Fibroblast of lung (primary cell): ENCODE data around the gene ARF4. TPM values are rescaled to one million over a fixed set of nuclear protein-coding genes. Genes with fewer than 3 reads are reported as not detected.
"Not testable (repeated sequence)": the region's sequence is repeated elsewhere in the genome, so short reads cannot be mapped to it uniquely, and the experiment has no call there.

Experiments
- DNase-seq, 2 donors: peaks; one replicate each; pipeline versions ENCODE4 v3.0.0 to v3.0.0-alpha.2; 2010; ENCODE audit warnings: low read depth in 2 of 2
- H2AFZ ChIP-seq: 2 replicates; pipeline ENCODE4 v1.5.1; 2012; ENCODE audit warnings: low read length, control low read depth, inconsistent platforms
- H3K27ac ChIP-seq: 2 replicates; pipeline ENCODE4 v1.5.1; 2011; ENCODE audit warnings: low read length, control low read depth; ENCODE audit not compliant: insufficient read depth
- H3K27me3 ChIP-seq: 2 replicates; pipeline ENCODE4 v1.5.1; 2011; ENCODE audit warnings: mild to moderate bottlenecking, low read length; ENCODE audit not compliant: control insufficient read depth, insufficient read depth
- H3K36me3 ChIP-seq: 2 replicates; pipeline ENCODE4 v1.5.1; 2011; ENCODE audit warnings: low read length; ENCODE audit not compliant: control insufficient read depth, insufficient read depth
- H3K4me1 ChIP-seq: 2 replicates; pipeline ENCODE4 v1.5.1; 2011; ENCODE audit warnings: low read length; ENCODE audit not compliant: control insufficient read depth, insufficient read depth; ENCODE audit errors: extremely low read depth
- H3K4me2 ChIP-seq: 2 replicates; pipeline ENCODE4 v1.5.1; 2011; ENCODE audit warnings: low read length, control low read depth; ENCODE audit not compliant: insufficient read depth; ENCODE audit errors: extremely low read depth
- H3K4me3 ChIP-seq, 4 experiments: fragments of 200-600 bp in 1 of 4; sonication (generic) in 1 of 4; replicated peaks in 1 of 4; 2 replicates each; pipeline ENCODE4 v1.5.1; 2011 to 2016; ENCODE audit warnings: low read length in 4 of 4, low read depth in 3 of 4, mild to moderate bottlenecking in 3 of 4, control low read depth in 2 of 4, inconsistent platforms in 1 of 4, mixed read lengths in 1 of 4; ENCODE audit not compliant: insufficient read depth in 1 of 4; ENCODE audit errors: control extremely low read depth in 1 of 4
- H3K79me2 ChIP-seq: 2 replicates; pipeline ENCODE4 v1.5.1; 2012; ENCODE audit warnings: mild to moderate bottlenecking, low read length, inconsistent platforms; ENCODE audit not compliant: control insufficient read depth, insufficient read depth
- H3K9ac ChIP-seq: 2 replicates; pipeline ENCODE4 v1.5.1; 2011; ENCODE audit warnings: mild to moderate bottlenecking, low read length, control low read depth; ENCODE audit not compliant: insufficient read depth
- H3K9me3 ChIP-seq: 2 replicates; pipeline ENCODE4 v1.5.1; 2012; ENCODE audit warnings: low read depth, low read length; ENCODE audit not compliant: control insufficient read depth, insufficient read depth
- H4K20me1 ChIP-seq: 2 replicates; pipeline ENCODE4 v1.5.1; 2011; ENCODE audit warnings: low read length; ENCODE audit not compliant: control insufficient read depth, insufficient read depth; ENCODE audit errors: extremely low read depth
- EZH2 ChIP-seq: IDR thresholded peaks from 2 replicates; pipeline ENCODE4 v1.5.1; 2012; ENCODE audit warnings: low read length, control low read depth, mild to moderate bottlenecking; ENCODE audit errors: missing control alignments
- polyA plus RNA-seq, 2 donors: library from polyadenylated mRNA; depleted of rRNA in 1 of 2; stranded (reverse) in 1 of 2; unstranded in 1 of 2; fragments of >200 nt; gene quantifications; 2 replicates each; pipeline ENCODE4 v1.2.1, GENCODE V29; 2011 to 2012; ENCODE audit warnings: missing spikeins in 1 of 2
- total RNA-seq: library from RNA; depleted of rRNA; stranded (reverse); fragments of >200 nt; gene quantifications from 2 replicates; pipeline ENCODE4 v1.2.1, GENCODE V29; 2014
- TF ChIP-seq, protein P1 (sequence below), 2 donors: IDR thresholded peaks in 1 of 2; conservative IDR thresholded peaks in 1 of 2; 1 replicate in 1 of 2; 2 replicates in 1 of 2; pipeline ENCODE4 v1.5.1; 2011 to 2012; ENCODE audit warnings: low read length in 2 of 2, control low read depth in 1 of 2, inconsistent platforms in 1 of 2, low read depth in 1 of 2, mild to moderate bottlenecking in 1 of 2

ARF4 gene
- total and polyA plus RNA-seq, 2 donors (not counting 1 experiment from before 2014, with no cell fraction given): 173 to 761 TPM

- H3K27ac ChIP-seq: no peak overlapping the region
- H3K4me1 ChIP-seq: no peaks in the 10 kb centered on the region
- H3K27me3 ChIP-seq: no peaks in the 10 kb centered on the region
- no peak overlapping the region for H3K4me3 ChIP-seq
- no peaks in the 10 kb centered on the region for H3K9me3 ChIP-seq
- H4K20me1 ChIP-seq: no peaks in the 10 kb centered on the region
- no peak for TF ChIP-seq EZH2
- H3K79me2 ChIP-seq: no peaks in the 10 kb centered on the region
- no peak overlapping the region for H3K4me2 ChIP-seq
- H3K9ac ChIP-seq: no peak overlapping the region
- peaks cover 2% of the 10 kb centered on the region for H3K36me3 ChIP-seq
- peak in 1 of 2 donors; percentile 62 for DNase-seq
- H2AFZ ChIP-seq: no peak overlapping the region
Measured at GRCh38 chr3:57637391-57637790, 40.2 kb upstream of the ARF4 start.

DNA sequence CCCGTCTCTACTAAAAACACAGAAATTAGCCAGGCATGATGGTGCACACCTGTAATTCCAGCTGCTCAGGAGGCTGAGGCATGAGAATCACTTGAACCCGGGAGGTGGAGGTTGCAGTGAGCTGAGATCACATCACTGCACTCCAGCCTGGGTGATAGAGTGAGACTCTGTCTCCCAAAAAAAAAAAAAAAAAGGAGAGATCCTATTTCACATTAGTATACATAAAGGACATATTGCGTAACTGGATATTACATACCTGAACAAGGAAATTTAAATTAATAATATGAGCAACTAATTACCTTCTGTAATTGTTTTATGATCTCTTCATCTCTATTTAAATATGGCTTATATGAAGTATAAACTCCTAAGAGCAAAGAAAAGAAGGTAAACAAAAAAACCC lies 37.1 kb upstream of the ARF4 start:
- H3K4me3 ChIP-seq, H3K27me3 ChIP-seq, H3K27ac ChIP-seq, H3K9ac ChIP-seq, H3K36me3 ChIP-seq, H3K4me1 ChIP-seq, H4K20me1 ChIP-seq, H3K79me2 ChIP-seq, H3K4me2 ChIP-seq, DNase-seq, H2AFZ ChIP-seq, H3K9me3 ChIP-seq: not testable (repeated sequence)

GRCh38 chr3:57627976-57628375 lies 30.8 kb upstream of the ARF4 start:
- Histone ChIP-seq H3K27ac (no peak overlapping the region), H3K4me1 (no peaks in the 10 kb centered on the region), H3K79me2 (no peaks in the 10 kb centered on the region), H3K4me2 (no peak overlapping the region), H2AFZ (no peak overlapping the region), H4K20me1 (no peaks in the 10 kb centered on the region), H3K9ac (no peak overlapping the region), H3K4me3 (no peak overlapping the region), H3K9me3 (no peaks in the 10 kb centered on the region), H3K36me3 (peaks cover 7% of the 10 kb centered on the region), H3K27me3 (no peaks in the 10 kb centered on the region)
- no peak for TF ChIP-seq EZH2
- TF ChIP-seq, protein P1, sequence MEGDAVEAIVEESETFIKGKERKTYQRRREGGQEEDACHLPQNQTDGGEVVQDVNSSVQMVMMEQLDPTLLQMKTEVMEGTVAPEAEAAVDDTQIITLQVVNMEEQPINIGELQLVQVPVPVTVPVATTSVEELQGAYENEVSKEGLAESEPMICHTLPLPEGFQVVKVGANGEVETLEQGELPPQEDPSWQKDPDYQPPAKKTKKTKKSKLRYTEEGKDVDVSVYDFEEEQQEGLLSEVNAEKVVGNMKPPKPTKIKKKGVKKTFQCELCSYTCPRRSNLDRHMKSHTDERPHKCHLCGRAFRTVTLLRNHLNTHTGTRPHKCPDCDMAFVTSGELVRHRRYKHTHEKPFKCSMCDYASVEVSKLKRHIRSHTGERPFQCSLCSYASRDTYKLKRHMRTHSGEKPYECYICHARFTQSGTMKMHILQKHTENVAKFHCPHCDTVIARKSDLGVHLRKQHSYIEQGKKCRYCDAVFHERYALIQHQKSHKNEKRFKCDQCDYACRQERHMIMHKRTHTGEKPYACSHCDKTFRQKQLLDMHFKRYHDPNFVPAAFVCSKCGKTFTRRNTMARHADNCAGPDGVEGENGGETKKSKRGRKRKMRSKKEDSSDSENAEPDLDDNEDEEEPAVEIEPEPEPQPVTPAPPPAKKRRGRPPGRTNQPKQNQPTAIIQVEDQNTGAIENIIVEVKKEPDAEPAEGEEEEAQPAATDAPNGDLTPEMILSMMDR (conservative IDR thresholded peaks at IDR 0.05 in 1 of 2, IDR thresholded peaks at IDR 0.05 in 1 of 2; ENCODE audit: low read depth in 1 of 2, low read length in 2 of 2): no peak
- DNase-seq: peak in 1 of 2 donors; percentile 7

- Histone ChIP-seq H3K4me1 (no peaks in the 10 kb centered on the region), H3K9ac (no peak overlapping the region), H3K27ac (no peak overlapping the region), H2AFZ (no peak overlapping the region), H3K36me3 (peaks cover 3% of the 10 kb centered on the region), H3K79me2 (no peaks in the 10 kb centered on the region), H4K20me1 (no peaks in the 10 kb centered on the region), H3K4me2 (no peak overlapping the region), H3K27me3 (no peaks in the 10 kb centered on the region), H3K9me3 (no peaks in the 10 kb centered on the region), H3K4me3 (no peak overlapping the region)
- DNase-seq: no peak
- no peak for TF ChIP-seq EZH2
- TF ChIP-seq, protein P1 (conservative IDR thresholded peaks at IDR 0.05 in 1 of 2, IDR thresholded peaks at IDR 0.05 in 1 of 2; ENCODE audit: low read depth in 1 of 2, low read length in 2 of 2): no peak
Measured at GRCh38 chr3:57624801-57625200, 27.7 kb upstream of the ARF4 start.
